Embryonic facial prominence (tissue), 1 donor: Measurements from ENCODE around the gene COQ10A.
A peak's percentile ranks its signal among the peaks of the same experiment; 100 is the strongest.

ENCODE experiments used
- DNase-seq: peaks from one replicate; pipeline ENCODE4 v3.0.0-alpha.2; 2016; ENCODE audit errors: extremely low spot score

Gene COQ10A

GRCh38 chr12:56266693-56267442 lies at the start of gene COQ10A:
Gene COQ10A (plus strand): TSS chr12:56266942. CDS start chr12:56267119, 177 bp downstream.
- DNase-seq = peak; percentile 68

GRCh38 chr12:56219840-56220239 lies 46.9 kb upstream of the COQ10A start:
- no peak for DNase-seq

- no peak for DNase-seq
Measured at GRCh38 chr12:56220611-56221231, 46.0 kb upstream of the COQ10A start.

GRCh38 chr12:56221232-56221756 lies 45.4 kb upstream of the COQ10A start:
- DNase-seq = peak; percentile 83

- peak; percentile 96 for DNase-seq
Measured at GRCh38 chr12:56221757-56222530, 44.8 kb upstream of the COQ10A start, which contains the start of gene RNF41. Gene RNF41 (minus strand): TSS chr12:56221922. CDS start chr12:56214047, 7,875 bp downstream.

- DNase-seq = no peak
Measured at GRCh38 chr12:56222531-56222895, 44.2 kb upstream of the COQ10A start.

- no peak for DNase-seq
Measured at GRCh38 chr12:56223571-56224101, 43.1 kb upstream of the COQ10A start.

GRCh38 chr12:56224102-56224701 lies 42.5 kb upstream of the COQ10A start, which contains the start of gene NABP2:
Gene NABP2 (plus strand): TSS chr12:56224342. CDS start chr12:56224857, 515 bp downstream.
- DNase-seq = peak; percentile 95

- DNase-seq = no peak
Measured at GRCh38 chr12:56224954-56225353, 41.8 kb upstream of the COQ10A start.

GRCh38 chr12:56229082-56229481 lies 37.7 kb upstream of the COQ10A start:
- no peak for DNase-seq

- DNase-seq = no peak
Measured at GRCh38 chr12:56229916-56230431, 36.8 kb upstream of the COQ10A start, which contains the start of gene SLC39A5. Gene SLC39A5 (plus strand): TSS chr12:56230051. CDS start chr12:56231275, 1,224 bp downstream.

- no peak for DNase-seq
Measured at GRCh38 chr12:56230432-56231183, 36.1 kb upstream of the COQ10A start.

- DNase-seq = no peak
Measured at GRCh38 chr12:56231184-56231582, 35.6 kb upstream of the COQ10A start.

- DNase-seq = no peak
Measured at GRCh38 chr12:56234746-56235436, 31.9 kb upstream of the COQ10A start.

GRCh38 chr12:56236091-56236490 lies 30.7 kb upstream of the COQ10A start:
- no peak for DNase-seq

GRCh38 chr12:56236985-56237384 lies 29.8 kb upstream of the COQ10A start:
- DNase-seq = no peak

GRCh38 chr12:56237552-56237951 lies 29.2 kb upstream of the COQ10A start:
- DNase-seq = no peak

GRCh38 chr12:56241424-56242303 lies 25.1 kb upstream of the COQ10A start:
- no peak for DNase-seq

GRCh38 chr12:56242986-56243385 lies 23.8 kb upstream of the COQ10A start:
- DNase-seq = no peak
